Endothelial cell (in vitro differentiated cells): ENCODE measurements around the gene KRTAP2-3. TPM values are rescaled to one million over a fixed set of nuclear protein-coding genes. Genes with fewer than 3 reads are reported as not detected.

Experiments
- DNase-seq: peaks from one replicate; pipeline ENCODE4 v3.0.0; 2021; ENCODE audit warnings: low spot score
- H3K27ac Mint-ChIP-seq: one replicate; pipeline ENCODE4 v1.8.0; 2021; ENCODE audit warnings: mixed read lengths, inconsistent platforms; ENCODE audit not compliant: unreplicated experiment
- H3K27me3 Mint-ChIP-seq: one replicate; pipeline ENCODE4 v1.8.0; 2021; ENCODE audit warnings: mild to moderate bottlenecking, moderate library complexity, mixed read lengths, inconsistent platforms; ENCODE audit not compliant: unreplicated experiment
- H3K36me3 Mint-ChIP-seq: one replicate; pipeline ENCODE4 v1.8.0; 2021; ENCODE audit warnings: mild to moderate bottlenecking, low read depth, mixed read lengths, inconsistent platforms; ENCODE audit not compliant: unreplicated experiment
- H3K4me1 Mint-ChIP-seq: one replicate; pipeline ENCODE4 v1.8.0; 2021; ENCODE audit warnings: mild to moderate bottlenecking, mixed read lengths, inconsistent platforms; ENCODE audit not compliant: unreplicated experiment
- H3K4me3 Mint-ChIP-seq: one replicate; pipeline ENCODE4 v1.8.0; 2021; ENCODE audit warnings: mild to moderate bottlenecking, mixed read lengths, inconsistent platforms; ENCODE audit not compliant: unreplicated experiment
- H3K9me3 Mint-ChIP-seq: one replicate; pipeline ENCODE4 v1.8.0; 2021; ENCODE audit warnings: mixed read lengths, inconsistent platforms; ENCODE audit not compliant: unreplicated experiment
- CTCF ChIP-seq: fragments of 200-600 bp; sonication (generic); IDR thresholded peaks from one replicate; pipeline ENCODE4 v1.5.0; 2021; ENCODE audit warnings: antibody characterized with exemption; ENCODE audit not compliant: unreplicated experiment
- total RNA-seq: library from RNA; stranded (reverse); fragmentation: NEBNext Ultra II Directional; extraction: Animal tissue kit (Norgen Biotek cat#: 25700); gene quantifications from one replicate; pipeline ENCODE4 v1.2.1, GENCODE V29; 2021; ENCODE audit not compliant: unreplicated experiment

KRTAP2-3 gene
- total RNA-seq, 1 donor from 2014 or later: not detected

DNA sequence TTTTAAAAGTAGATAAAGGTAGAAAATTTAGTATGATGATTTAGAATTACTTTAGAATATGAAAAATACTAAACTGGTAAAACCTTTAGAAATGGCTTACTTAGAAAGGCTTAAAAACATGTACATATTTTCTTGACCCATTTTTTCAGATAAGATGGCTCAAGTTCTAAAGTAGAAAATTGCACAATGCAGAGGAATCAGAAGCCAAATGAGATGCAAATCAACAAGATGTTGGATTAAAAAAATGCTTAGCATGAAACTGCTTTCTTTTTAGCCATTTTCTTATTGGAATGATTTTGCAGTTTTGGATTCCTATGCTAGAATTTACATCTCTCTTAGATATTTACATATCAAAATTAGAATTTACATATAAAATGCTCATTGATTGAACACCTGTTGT, 49.5 kb downstream of the KRTAP2-3 start:
- Mint-ChIP-seq H3K27ac (no peak overlapping the region), H3K9me3 (no peaks in the 10 kb centered on the region), H3K27me3 (no peaks in the 10 kb centered on the region), H3K36me3 (no peaks in the 10 kb centered on the region), H3K4me3 (no peak overlapping the region), H3K4me1 (no peaks in the 10 kb centered on the region)
- no peak for TF ChIP-seq CTCF
- DNase-seq: no peak

DNA sequence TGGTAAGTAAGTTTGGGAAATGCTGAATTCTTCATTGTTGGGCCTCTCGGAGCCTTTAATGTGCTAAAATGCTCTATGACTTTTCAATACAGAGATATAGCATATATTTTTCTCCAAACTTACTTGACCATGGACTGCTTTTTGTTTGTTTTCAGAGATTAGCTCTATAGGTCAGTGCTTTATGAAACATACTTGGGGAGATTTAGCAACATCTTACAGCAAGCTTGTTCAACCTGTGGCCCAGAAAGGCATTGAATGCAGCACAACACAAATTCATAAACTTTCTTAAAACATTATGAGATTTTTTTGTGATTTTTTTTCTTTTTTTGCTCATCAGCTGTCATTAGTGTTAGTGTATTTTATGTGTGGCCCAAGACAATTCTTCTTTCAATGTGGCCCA, 50.0 kb downstream of the KRTAP2-3 start:
- no peak for DNase-seq
- no peaks in the 10 kb centered on the region for H3K9me3 Mint-ChIP-seq
- no peaks in the 10 kb centered on the region for H3K4me1 Mint-ChIP-seq
- no peaks in the 10 kb centered on the region for H3K36me3 Mint-ChIP-seq
- H3K27me3 Mint-ChIP-seq: no peaks in the 10 kb centered on the region
- no peak for TF ChIP-seq CTCF
- H3K4me3 Mint-ChIP-seq: no peak overlapping the region
- H3K27ac Mint-ChIP-seq: no peak overlapping the region

- H3K4me1 Mint-ChIP-seq: no peaks in the 10 kb centered on the region
Observed at GRCh38 chr17:41009301-41009760, 50.6 kb downstream of the KRTAP2-3 start.

More at GRCh38 chr17:41009301-41009760, 50.6 kb downstream of the KRTAP2-3 start:
- no peaks in the 10 kb centered on the region for H3K27me3 Mint-ChIP-seq
- H3K27ac Mint-ChIP-seq: no peak overlapping the region
- no peak for DNase-seq
- no peaks in the 10 kb centered on the region for H3K9me3 Mint-ChIP-seq
- H3K36me3 Mint-ChIP-seq: no peaks in the 10 kb centered on the region
- TF ChIP-seq CTCF: no peak
- H3K4me3 Mint-ChIP-seq: no peak overlapping the region

Other genes with a start within 250 kb of the KRTAP2-3 start
- 28.2 TPM for gene KRT10, start 237.5 kb downstream of the KRTAP2-3 start, total RNA-seq
- not detected for gene KRT12, start 192.9 kb downstream of the KRTAP2-3 start, total RNA-seq
- gene KRT20, start 174.9 kb downstream of the KRTAP2-3 start, total RNA-seq: not detected
- gene KRT23, start 122.5 kb downstream of the KRTAP2-3 start, total RNA-seq: not detected
- 0.15 TPM for gene KRT39, start 93.2 kb downstream of the KRTAP2-3 start, total RNA-seq
- not detected for gene KRT40, start 75.8 kb downstream of the KRTAP2-3 start, total RNA-seq
- not detected for gene KRTAP3-3, start 66.0 kb downstream of the KRTAP2-3 start, total RNA-seq
- not detected for gene KRTAP3-2, start 60.2 kb downstream of the KRTAP2-3 start, total RNA-seq
- gene KRTAP3-1, start 51.0 kb downstream of the KRTAP2-3 start, total RNA-seq: not detected
- gene KRTAP1-5, start 32.9 kb downstream of the KRTAP2-3 start, total RNA-seq: not detected
- not detected for gene KRTAP1-4, start 29.9 kb downstream of the KRTAP2-3 start, total RNA-seq
- gene KRTAP1-3, start 25.2 kb downstream of the KRTAP2-3 start, total RNA-seq: not detected
- gene KRTAP1-1, start 18.7 kb downstream of the KRTAP2-3 start, total RNA-seq: not detected
- gene KRTAP2-1, start 12.8 kb downstream of the KRTAP2-3 start, total RNA-seq: not detected
- gene KRTAP2-2, start 4.9 kb downstream of the KRTAP2-3 start, total RNA-seq: not detected
- gene KRTAP2-4, start 5.8 kb upstream of the KRTAP2-3 start, total RNA-seq: not detected
- gene KRTAP4-7, start 24.0 kb upstream of the KRTAP2-3 start, total RNA-seq: not detected
- gene KRTAP4-8, start 38.0 kb upstream of the KRTAP2-3 start, total RNA-seq: not detected
- not detected for gene KRTAP4-16, start 42.1 kb upstream of the KRTAP2-3 start, total RNA-seq
- gene KRTAP4-9, start 45.3 kb upstream of the KRTAP2-3 start, total RNA-seq: not detected
- gene KRTAP4-11, start 58.3 kb upstream of the KRTAP2-3 start, total RNA-seq: not detected
- gene KRTAP4-12, start 64.1 kb upstream of the KRTAP2-3 start, total RNA-seq: not detected
- gene KRTAP4-6, start 80.4 kb upstream of the KRTAP2-3 start, total RNA-seq: not detected
- gene KRTAP4-5, start 89.7 kb upstream of the KRTAP2-3 start, total RNA-seq: not detected
- not detected for gene KRTAP4-4, start 100.6 kb upstream of the KRTAP2-3 start, total RNA-seq
- not detected for gene KRTAP4-3, start 108.1 kb upstream of the KRTAP2-3 start, total RNA-seq
- not detected for gene KRTAP4-2, start 118.1 kb upstream of the KRTAP2-3 start, total RNA-seq
- gene KRTAP4-1, start 124.8 kb upstream of the KRTAP2-3 start, total RNA-seq: not detected
- gene KRTAP9-1, start 129.8 kb upstream of the KRTAP2-3 start, total RNA-seq: not detected
- gene KRTAP9-2, start 166.5 kb upstream of the KRTAP2-3 start, total RNA-seq: not detected
- not detected for gene KRTAP9-3, start 172.3 kb upstream of the KRTAP2-3 start, total RNA-seq
- gene KRTAP9-8, start 177.9 kb upstream of the KRTAP2-3 start, total RNA-seq: not detected
- gene KRTAP9-4, start 189.6 kb upstream of the KRTAP2-3 start, total RNA-seq: not detected
- not detected for gene KRTAP9-9, start 195.3 kb upstream of the KRTAP2-3 start, total RNA-seq
- gene KRTAP9-6, start 205.3 kb upstream of the KRTAP2-3 start, total RNA-seq: not detected
- gene KRTAP9-7, start 215.6 kb upstream of the KRTAP2-3 start, total RNA-seq: not detected
- gene KRTAP29-1, start 242.7 kb upstream of the KRTAP2-3 start, total RNA-seq: not detected
- gene KRTAP16-1, start 249.2 kb upstream of the KRTAP2-3 start, total RNA-seq: not detected